ENCODE data around the gene FXYD4.

Gene FXYD4

GRCh38 chr10:43347997-43348396, 23.4 kb upstream of the FXYD4 start:
- no peak for DNase-seq

- peak; percentile 83 for DNase-seq
These were observed 22.7 kb upstream of the FXYD4 start for GRCh38 chr10:43348511-43349312.

- DNase-seq, result no peak
These were observed 21.3 kb upstream of the FXYD4 start for GRCh38 chr10:43350156-43350555.

GRCh38 chr10:43350686-43351085, 20.8 kb upstream of the FXYD4 start:
- no peak for DNase-seq

GRCh38 chr10:43351301-43351700, 20.1 kb upstream of the FXYD4 start:
- no peak for DNase-seq

GRCh38 chr10:43352951-43353350, 18.5 kb upstream of the FXYD4 start:
- DNase-seq, result no peak

GRCh38 chr10:43353495-43354329, 17.7 kb upstream of the FXYD4 start:
- no peak for DNase-seq

GRCh38 chr10:43354330-43354635, 17.2 kb upstream of the FXYD4 start:
- no peak for DNase-seq

- DNase-seq, result no peak
These were observed 16.5 kb upstream of the FXYD4 start for GRCh38 chr10:43354879-43355380.

GRCh38 chr10:43355749-43356371, 15.6 kb upstream of the FXYD4 start:
- DNase-seq, result no peak

GRCh38 chr10:43360086-43360485, 11.3 kb upstream of the FXYD4 start:
- no peak for DNase-seq

- DNase-seq, result no peak
These were observed 9.8 kb upstream of the FXYD4 start for GRCh38 chr10:43361547-43362190.

- DNase-seq, result peak; percentile 80
These were observed 9.1 kb upstream of the FXYD4 start for GRCh38 chr10:43362191-43362839.

- no peak for DNase-seq
These were observed 6.4 kb upstream of the FXYD4 start for GRCh38 chr10:43365001-43365400.

- DNase-seq, result no peak
These were observed 1.5 kb upstream of the FXYD4 start for GRCh38 chr10:43369921-43370320.

GRCh38 chr10:43370671-43371215, 693 bp upstream of the FXYD4 start:
- no peak for DNase-seq

- DNase-seq, result no peak
These were observed 1.4 kb downstream of the FXYD4 start for GRCh38 chr10:43372765-43373361.

GRCh38 chr10:43373461-43373860, 2.0 kb downstream of the FXYD4 start:
- DNase-seq, result no peak

GRCh38 chr10:43374194-43374593, 2.8 kb downstream of the FXYD4 start:
- DNase-seq, result no peak

GRCh38 chr10:43375401-43376020, 4.1 kb downstream of the FXYD4 start:
- no peak for DNase-seq

GRCh38 chr10:43376046-43376635, 4.7 kb downstream of the FXYD4 start:
- DNase-seq, result no peak

All from KG1 (cell line).